ENCODE measurements around the gene TBX6. TPM values are rescaled to one million over a fixed set of nuclear protein-coding genes. Genes with fewer than 3 reads are reported as not detected.
A peak's percentile ranks its signal among the peaks of the same experiment; 100 is the strongest.
"Not testable (repeated sequence)": the region's sequence is repeated elsewhere in the genome, so short reads cannot be mapped to it uniquely, and the experiment has no call there.

TBX6 gene
- total and polyA plus RNA-seq, 11 donors: 0.26 to 0.95 (median 0.72) TPM; not detected in 1

GRCh38 chr16:30041841-30042240 is 49.9 kb downstream of the TBX6 start:
- ATAC-seq: no peak
- peaks cover 0 to 4% (median 0%) of the 10 kb centered on the region in 9 donors for H3K27me3 ChIP-seq
- no peak for DNase-seq
- no peaks in the 10 kb centered on the region for H3K36me3 ChIP-seq
- 25 to 27% (median 25%) methylated on average over 5 of the region's 5 CpGs for WGBS, 4 donors
- no peaks in the 10 kb centered on the region for H3K4me1 ChIP-seq
- H3K4me3 ChIP-seq: no peak overlapping the region
- no peaks in the 10 kb centered on the region for H3K9me3 ChIP-seq
- intact Hi-C loops (cut with DNase I): no loop called here
- H3K27ac ChIP-seq: no peak overlapping the region
- TF ChIP-seq POLR2A (IDR thresholded peaks at IDR 0.05) (no peak), CTCF (IDR thresholded peaks at IDR 0.05) (peak; percentile 25 to 59 (median 46))

GRCh38 chr16:30040690-30041089 is 51.0 kb downstream of the TBX6 start:
- H3K27ac ChIP-seq; H3K9me3 ChIP-seq; DNase-seq; intact Hi-C loops (cut with DNase I); ATAC-seq; H3K36me3 ChIP-seq; H3K4me3 ChIP-seq; H3K4me1 ChIP-seq: not testable (repeated sequence)
- H3K27me3 ChIP-seq: peaks cover 0 to 11% (median 0%) of the 10 kb centered on the region in 9 donors
- WGBS, 4 donors: 84 to 88% (median 86%) methylated on average over 5 of the region's 5 CpGs

- no peak for ATAC-seq
- no peak for TF ChIP-seq POLR2A (IDR thresholded peaks at IDR 0.05)
- no peak for TF ChIP-seq CTCF (IDR thresholded peaks at IDR 0.05)
Measured at GRCh38 chr16:30040221-30040620, 51.5 kb downstream of the TBX6 start.

More at GRCh38 chr16:30040221-30040620, 51.5 kb downstream of the TBX6 start:
- no peak overlapping the region for H3K4me3 ChIP-seq
- H3K36me3 ChIP-seq: no peaks in the 10 kb centered on the region
- H3K27me3 ChIP-seq: peaks cover 0 to 15% (median 4%) of the 10 kb centered on the region in 9 donors
- H3K27ac ChIP-seq: no peak overlapping the region
- no peak for DNase-seq
- H3K4me1 ChIP-seq: no peaks in the 10 kb centered on the region
- intact Hi-C loops (cut with DNase I): no loop called here
- H3K9me3 ChIP-seq: no peaks in the 10 kb centered on the region
- 70 to 85% (median 73%) methylated on average over 5 of the region's 5 CpGs for WGBS, 4 donors

Other genes starting within 250 kb of the TBX6 start
- 100 to 1,000 TPM in 2 of 9 donors, 10 to 100 TPM in 7; 57.5 to 143 (median 76.3) TPM for gene CDIPT, start 228.7 kb downstream of the TBX6 start, total RNA-seq
- gene CDIPT, start 228.7 kb downstream of the TBX6 start, polyA plus RNA-seq: 100 to 1,000 TPM in 1 of 2 donors, 10 to 100 TPM in 1; 64.2 to 106 TPM
- gene SEZ6L2, start 192.4 kb downstream of the TBX6 start, total RNA-seq: 1 to 10 TPM in 5 of 9 donors, under 1 TPM in 3, not detected in 1; 0.16 to 8.9 (median 1.4) TPM
- gene SEZ6L2, start 192.4 kb downstream of the TBX6 start, polyA plus RNA-seq: under 1 TPM; 0.15 to 0.51 TPM
- gene ASPHD1, start 191.4 kb downstream of the TBX6 start, total RNA-seq: 1 to 10 TPM in 2 of 9 donors, under 1 TPM in 4, not detected in 3; 0.20 to 5.3 (median 0.65) TPM
- gene ASPHD1, start 191.4 kb downstream of the TBX6 start, polyA plus RNA-seq: under 1 TPM in 1 of 2 donors, not detected in 1; 0.54 TPM
- gene KCTD13, start 165.7 kb downstream of the TBX6 start, total RNA-seq: 1 to 10 TPM; 3.6 to 9.1 (median 7.2) TPM
- gene KCTD13, start 165.7 kb downstream of the TBX6 start, polyA plus RNA-seq: 1 to 10 TPM; 3.6 to 5.0 TPM
- gene TMEM219, start 129.8 kb downstream of the TBX6 start, total RNA-seq: 100 to 1,000 TPM in 2 of 9 donors, 10 to 100 TPM in 7; 58.9 to 121 (median 69.8) TPM
- 10 to 100 TPM; 66.6 to 72.3 TPM for gene TMEM219, start 129.8 kb downstream of the TBX6 start, polyA plus RNA-seq
- 10 to 100 TPM; 29.5 to 47.9 (median 35.1) TPM for gene TAOK2, start 118.1 kb downstream of the TBX6 start, total RNA-seq
- 10 to 100 TPM; 36.3 to 37.8 TPM for gene TAOK2, start 118.1 kb downstream of the TBX6 start, polyA plus RNA-seq
- gene HIRIP3, start 96.3 kb downstream of the TBX6 start, total RNA-seq: 10 to 100 TPM; 13.3 to 21.9 (median 17.5) TPM
- 10 to 100 TPM; 20.1 to 27.4 TPM for gene HIRIP3, start 96.3 kb downstream of the TBX6 start, polyA plus RNA-seq
- gene INO80E, start 95.7 kb downstream of the TBX6 start, total RNA-seq: 10 to 100 TPM; 27.6 to 65.4 (median 32.6) TPM
- gene INO80E, start 95.7 kb downstream of the TBX6 start, polyA plus RNA-seq: 10 to 100 TPM; 60.9 to 71.5 TPM
- 1 to 10 TPM in 1 of 9 donors, under 1 TPM in 4, not detected in 4; 0.09 to 1.4 (median 0.91) TPM for gene DOC2A, start 80.9 kb downstream of the TBX6 start, total RNA-seq
- gene DOC2A, start 80.9 kb downstream of the TBX6 start, polyA plus RNA-seq: under 1 TPM; 0.22 to 0.88 TPM
- gene C16orf92, start 68.7 kb downstream of the TBX6 start, total RNA-seq: not detected
- not detected for gene C16orf92, start 68.7 kb downstream of the TBX6 start, polyA plus RNA-seq
- not detected for gene TLCD3B, start 60.7 kb downstream of the TBX6 start, total RNA-seq
- gene TLCD3B, start 60.7 kb downstream of the TBX6 start, polyA plus RNA-seq: not detected
- gene ALDOA, start 26.2 kb downstream of the TBX6 start, total RNA-seq: 1,000 to 10,000 TPM; 2,644 to 5,076 (median 3,574) TPM
- 1,000 to 10,000 TPM; 2,585 to 3,542 TPM for gene ALDOA, start 26.2 kb downstream of the TBX6 start, polyA plus RNA-seq
- gene PPP4C, start 15.9 kb downstream of the TBX6 start, total RNA-seq: 10 to 100 TPM; 29.9 to 65.9 (median 41.1) TPM
- 10 to 100 TPM; 43.5 to 89.0 TPM for gene PPP4C, start 15.9 kb downstream of the TBX6 start, polyA plus RNA-seq
- gene YPEL3, start 4.3 kb upstream of the TBX6 start, total RNA-seq: 100 to 1,000 TPM in 2 of 9 donors, 10 to 100 TPM in 7; 34.8 to 248 (median 49.3) TPM
- 100 to 1,000 TPM in 1 of 2 donors, 10 to 100 TPM in 1; 57.1 to 106 TPM for gene YPEL3, start 4.3 kb upstream of the TBX6 start, polyA plus RNA-seq
- 1 to 10 TPM in 7 of 9 donors, under 1 TPM in 2; 0.36 to 5.3 (median 2.2) TPM for gene GDPD3, start 21.6 kb upstream of the TBX6 start, total RNA-seq
- 1 to 10 TPM; 1.1 to 2.0 TPM for gene GDPD3, start 21.6 kb upstream of the TBX6 start, polyA plus RNA-seq
- 10 to 100 TPM; 32.9 to 79.4 (median 50.2) TPM for gene MAPK3, start 31.3 kb upstream of the TBX6 start, total RNA-seq
- gene MAPK3, start 31.3 kb upstream of the TBX6 start, polyA plus RNA-seq: 10 to 100 TPM; 49.4 to 61.3 TPM
- gene CORO1A, start 91.7 kb upstream of the TBX6 start, total RNA-seq: 100 to 1,000 TPM in 1 of 9 donors, 10 to 100 TPM in 3, 1 to 10 TPM in 5; 4.3 to 102 (median 8.5) TPM
- gene CORO1A, start 91.7 kb upstream of the TBX6 start, polyA plus RNA-seq: 10 to 100 TPM in 1 of 2 donors, 1 to 10 TPM in 1; 6.4 to 16.8 TPM
- 100 to 1,000 TPM in 2 of 9 donors, 10 to 100 TPM in 7; 41.6 to 129 (median 58.2) TPM for gene BOLA2B, start 101.7 kb upstream of the TBX6 start, total RNA-seq
- 100 to 1,000 TPM; 140 to 204 TPM for gene BOLA2B, start 101.7 kb upstream of the TBX6 start, polyA plus RNA-seq
- 10 to 100 TPM in 7 of 9 donors, 1 to 10 TPM in 2; 8.2 to 32.2 (median 26.0) TPM for gene SLX1A, start 102.0 kb upstream of the TBX6 start, total RNA-seq
- 10 to 100 TPM; 19.2 to 25.6 TPM for gene SLX1A, start 102.0 kb upstream of the TBX6 start, polyA plus RNA-seq
- gene SULT1A3, start 107.3 kb upstream of the TBX6 start, total RNA-seq: 10 to 100 TPM in 3 of 9 donors, 1 to 10 TPM in 6; 1.2 to 14.9 (median 9.7) TPM
- gene SULT1A3, start 107.3 kb upstream of the TBX6 start, polyA plus RNA-seq: 10 to 100 TPM in 1 of 2 donors, 1 to 10 TPM in 1; 5.2 to 10.8 TPM
- 10 to 100 TPM in 1 of 9 donors, 1 to 10 TPM in 6, under 1 TPM in 2; 0.63 to 12.3 (median 3.9) TPM for gene NPIPB13, start 156.6 kb upstream of the TBX6 start, total RNA-seq
- gene NPIPB13, start 156.6 kb upstream of the TBX6 start, polyA plus RNA-seq: 1 to 10 TPM; 1.9 to 3.5 TPM

All from heart left ventricle (tissue), 16 donors.